HG02870 (cell line): ENCODE measurements around the gene SMIM31.

Experiments
- ATAC-seq: cut with Tn5 transposase; IDR thresholded peaks from one replicate; pipeline ENCODE4 v1.9.1; 2021; ENCODE audit warnings: mild to moderate bottlenecking, moderate library complexity; ENCODE audit not compliant: unreplicated experiment

The SMIM31 gene

DNA sequence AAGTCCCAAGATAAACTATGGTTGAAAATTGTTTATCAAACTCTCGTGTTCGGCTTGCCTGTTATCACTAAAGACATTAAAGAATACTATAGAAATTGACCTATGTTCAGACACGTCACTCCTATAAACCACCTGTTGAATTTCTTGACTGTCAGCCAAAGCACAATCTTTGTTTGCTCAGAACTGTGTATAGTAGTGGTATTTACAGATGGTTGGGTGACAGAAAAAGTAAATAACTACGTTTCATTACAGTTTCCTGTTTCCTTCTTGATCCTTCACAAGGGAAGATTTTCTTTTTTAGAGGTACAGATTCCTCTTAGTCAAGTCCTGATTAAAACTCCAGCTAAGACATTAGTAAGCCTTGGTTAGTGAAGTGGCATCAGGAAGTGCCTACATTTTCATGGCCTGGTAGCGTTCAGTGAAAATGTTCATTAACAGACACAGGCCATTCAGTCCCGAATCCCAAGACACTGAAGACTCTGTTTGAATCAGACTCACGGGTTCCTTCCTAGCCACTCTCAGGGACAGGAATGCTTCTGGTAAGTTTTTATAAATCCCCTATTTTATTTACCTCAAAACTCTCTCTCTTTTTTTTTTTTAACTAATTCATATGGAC, at the start of gene SMIM31:
Gene SMIM31, plus strand, starts transcription at position 259 of the 616 bp plus-strand sequence. CDS start 16,313 bp downstream, outside the sequence.
- no peak for ATAC-seq

- ATAC-seq: no peak
Measured at GRCh38 chr4:164706675-164707074, 47.3 kb upstream of the SMIM31 start.

DNA sequence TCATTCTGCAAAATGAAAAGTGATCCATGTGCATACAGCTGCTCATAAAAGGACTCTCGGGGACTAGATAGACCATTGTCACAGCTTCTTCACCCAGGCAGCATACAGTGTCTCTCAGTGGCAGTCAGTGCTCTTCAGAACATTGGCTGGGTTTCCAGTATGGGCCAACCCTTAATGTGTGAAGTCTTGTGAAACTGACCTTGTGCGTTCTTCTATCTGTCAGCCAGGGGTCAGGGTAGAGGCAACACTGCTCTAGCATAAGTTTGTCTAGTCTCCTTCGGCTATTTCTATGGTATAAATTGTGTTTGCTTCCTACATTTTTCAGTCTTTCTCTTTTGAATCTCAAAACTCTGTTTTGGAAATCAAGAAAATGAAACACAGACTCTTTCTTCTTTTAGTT, 37.0 kb upstream of the SMIM31 start:
- no peak for ATAC-seq

GRCh38 chr4:164718827-164719226, 35.1 kb upstream of the SMIM31 start:
- no peak for ATAC-seq

DNA sequence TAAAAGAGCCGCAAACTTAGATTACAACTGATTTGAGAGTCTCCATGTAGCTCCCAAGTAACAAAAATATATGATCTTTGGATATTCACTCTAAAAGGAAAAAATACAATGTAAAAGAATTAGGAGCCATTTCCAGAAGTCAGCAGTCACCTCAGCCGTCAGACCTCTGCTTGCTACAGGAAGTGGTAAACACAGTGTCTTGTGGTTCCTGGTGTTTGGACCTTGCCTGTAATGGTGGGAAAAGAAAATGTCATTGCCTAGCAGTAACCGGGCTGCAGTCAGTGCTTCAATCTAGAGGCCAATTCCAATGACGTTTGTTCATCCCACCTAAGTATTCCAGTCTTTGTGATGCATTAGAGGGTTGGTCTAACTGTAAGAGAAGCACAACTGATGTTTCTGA, 28.9 kb upstream of the SMIM31 start:
- no peak for ATAC-seq

- no peak for ATAC-seq
Measured at GRCh38 chr4:164730705-164731393, 23.1 kb upstream of the SMIM31 start.

- ATAC-seq: peak; percentile 87
Measured at GRCh38 chr4:164731827-164732474, 22.0 kb upstream of the SMIM31 start.

DNA sequence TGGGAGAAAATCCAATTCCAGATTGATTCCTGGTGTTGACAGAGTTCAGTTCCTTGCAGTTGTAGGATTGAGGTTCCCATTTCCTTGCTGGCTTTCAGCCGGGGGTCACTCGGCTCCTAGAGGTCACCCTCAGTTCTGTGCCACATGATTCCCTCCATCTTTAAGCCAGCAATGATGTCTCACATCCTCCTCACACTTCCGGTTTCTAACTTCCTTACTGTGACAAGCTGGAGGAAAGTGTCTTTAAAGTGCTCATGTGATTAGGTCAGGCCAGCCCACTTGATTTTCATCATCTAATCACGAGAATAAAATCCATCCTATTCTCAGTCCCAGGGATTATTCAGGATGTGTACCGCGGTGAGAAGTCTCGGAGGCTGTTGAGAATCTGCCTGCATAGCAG, 19.4 kb upstream of the SMIM31 start:
- ATAC-seq: no peak

DNA sequence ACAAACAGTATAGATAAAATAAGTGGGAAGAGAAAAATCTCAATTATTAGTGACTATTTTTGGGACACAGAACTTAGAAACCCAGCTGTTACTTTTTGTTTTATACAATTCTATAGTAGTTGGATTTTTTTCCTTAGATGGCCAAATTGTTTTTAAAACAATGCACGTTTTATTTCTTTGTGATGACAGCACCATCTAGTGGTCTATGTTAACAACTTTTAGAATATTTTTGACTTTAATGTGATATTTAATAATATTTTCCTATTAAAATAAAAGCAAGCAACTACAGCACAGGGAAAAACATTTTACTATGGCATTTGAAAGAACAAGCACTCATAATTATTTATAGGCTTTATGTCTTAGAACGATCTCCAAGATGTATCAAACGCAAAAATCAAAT, 5.6 kb upstream of the SMIM31 start:
- no peak for ATAC-seq

DNA sequence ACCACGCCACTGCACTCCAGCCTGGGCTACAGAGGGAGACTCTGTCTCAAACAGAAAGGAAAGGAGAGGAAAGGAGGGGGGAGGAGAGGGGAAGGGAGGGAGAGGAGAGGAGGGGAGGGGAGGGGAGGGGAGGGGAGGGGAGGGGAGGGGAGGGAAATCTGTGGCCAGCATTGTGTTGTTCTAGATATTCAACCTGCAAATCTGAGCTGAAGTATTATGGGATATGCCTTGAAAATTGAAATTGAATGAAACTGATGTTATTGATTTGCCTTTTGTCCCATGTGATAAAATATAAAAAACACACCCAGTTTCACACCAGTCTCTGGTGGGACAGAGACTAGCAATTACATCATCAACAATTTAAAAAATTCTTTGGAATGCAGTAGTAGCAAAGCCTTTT, 1.5 kb downstream of the SMIM31 start:
- ATAC-seq: no peak

DNA sequence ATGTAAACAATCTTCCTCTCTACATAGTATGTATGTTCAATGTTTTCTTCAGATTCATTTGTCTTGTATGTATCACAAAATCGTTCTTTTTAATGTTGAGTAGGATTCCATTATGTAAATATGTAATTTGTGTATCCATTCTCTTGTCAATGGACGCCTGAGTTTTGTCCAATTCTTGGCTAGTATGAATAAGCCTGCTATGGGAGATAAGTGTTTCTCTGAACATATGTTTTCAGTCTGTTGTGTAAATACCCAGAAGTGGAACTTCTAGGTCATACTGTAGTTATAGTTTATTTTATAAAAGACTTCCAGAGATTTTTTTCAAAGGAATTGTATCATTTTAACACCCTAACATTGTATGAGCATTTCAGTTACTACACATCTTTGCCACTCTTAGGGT, 2.8 kb downstream of the SMIM31 start:
- no peak for ATAC-seq

- ATAC-seq: no peak
Measured at GRCh38 chr4:164761241-164761640, 7.3 kb downstream of the SMIM31 start.

- ATAC-seq: no peak
Measured at GRCh38 chr4:164761746-164762275, 7.9 kb downstream of the SMIM31 start.

DNA sequence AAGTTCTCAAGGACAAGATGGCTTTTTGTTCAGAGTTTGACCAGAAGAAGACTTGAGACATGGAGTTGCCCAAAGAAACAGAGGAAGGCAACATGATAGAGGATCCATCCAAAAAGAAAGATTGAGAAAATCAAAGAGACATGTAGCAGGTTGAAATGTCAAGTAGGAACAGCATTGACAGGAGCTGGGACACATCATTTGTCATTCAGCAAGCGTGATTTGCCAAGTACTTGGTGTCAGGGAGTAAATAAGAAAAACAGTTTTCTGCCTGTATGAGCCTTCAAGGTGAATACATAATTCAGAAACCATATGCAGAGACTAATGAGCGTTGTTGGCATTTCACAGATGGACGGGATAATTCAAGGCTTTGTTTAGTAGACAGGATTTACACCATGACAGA, 11.2 kb downstream of the SMIM31 start:
- ATAC-seq: no peak

DNA sequence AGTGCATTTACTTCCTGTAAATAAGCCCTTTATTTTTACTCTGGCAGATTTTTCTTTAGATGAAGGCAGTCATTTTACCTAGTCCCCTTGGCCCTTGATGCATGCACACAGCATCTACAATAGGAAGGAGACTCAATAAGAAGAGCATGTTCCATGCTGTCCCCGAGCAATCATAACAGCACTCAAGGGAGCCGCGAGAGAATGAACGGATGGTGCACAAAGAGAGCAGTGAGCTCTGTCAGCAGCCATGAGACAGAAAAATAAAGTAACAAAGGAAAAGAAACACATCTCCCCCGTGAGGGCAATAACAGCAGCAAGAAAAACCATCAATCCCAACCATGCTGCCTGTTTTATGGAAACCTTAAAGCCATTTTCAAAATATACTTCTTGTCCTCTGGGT, 11.9 kb downstream of the SMIM31 start:
- no peak for ATAC-seq

DNA sequence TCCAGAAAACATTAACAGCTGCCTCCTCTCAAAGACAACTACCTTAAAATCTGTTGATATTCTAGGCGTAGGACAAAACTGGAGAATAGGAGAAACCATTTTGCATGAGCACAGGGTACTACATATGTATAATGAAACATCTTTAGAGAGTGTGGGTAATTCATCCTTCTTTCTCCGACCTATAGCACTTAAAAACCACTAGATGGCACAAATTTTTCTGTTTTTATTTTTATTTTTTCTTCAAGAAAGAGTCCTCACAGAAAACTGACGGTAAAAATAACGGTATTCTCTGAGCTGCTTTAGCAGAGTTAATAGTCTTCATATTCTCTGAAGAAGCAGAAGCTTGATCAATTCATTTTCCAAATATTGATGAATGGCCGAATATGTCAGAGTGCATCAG, 14.6 kb downstream of the SMIM31 start:
- peak; percentile 55 for ATAC-seq

GRCh38 chr4:164770010-164770724, 16.2 kb downstream of the SMIM31 start:
- no peak for ATAC-seq

- ATAC-seq: no peak
Measured at GRCh38 chr4:164771088-164771487, 17.2 kb downstream of the SMIM31 start.

DNA sequence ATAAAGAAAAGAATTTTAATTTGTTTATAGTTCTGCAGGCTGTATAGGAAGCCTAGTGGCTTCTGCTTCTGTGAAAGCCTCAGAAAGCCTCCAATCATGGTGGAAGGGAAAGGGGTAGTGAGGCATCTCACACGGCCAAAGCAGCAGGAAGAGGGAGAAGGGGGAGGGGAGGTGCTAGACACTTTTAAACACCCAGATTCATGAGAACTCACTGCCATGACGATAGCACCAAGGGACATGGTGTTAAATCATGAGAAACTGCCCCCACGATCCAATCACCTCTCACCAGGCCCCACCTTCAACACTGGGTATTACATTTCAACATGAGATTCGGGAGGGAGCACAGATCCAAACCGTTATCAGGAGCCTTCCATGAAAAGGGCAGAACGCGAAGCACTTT, 18.1 kb downstream of the SMIM31 start:
- no peak for ATAC-seq

DNA sequence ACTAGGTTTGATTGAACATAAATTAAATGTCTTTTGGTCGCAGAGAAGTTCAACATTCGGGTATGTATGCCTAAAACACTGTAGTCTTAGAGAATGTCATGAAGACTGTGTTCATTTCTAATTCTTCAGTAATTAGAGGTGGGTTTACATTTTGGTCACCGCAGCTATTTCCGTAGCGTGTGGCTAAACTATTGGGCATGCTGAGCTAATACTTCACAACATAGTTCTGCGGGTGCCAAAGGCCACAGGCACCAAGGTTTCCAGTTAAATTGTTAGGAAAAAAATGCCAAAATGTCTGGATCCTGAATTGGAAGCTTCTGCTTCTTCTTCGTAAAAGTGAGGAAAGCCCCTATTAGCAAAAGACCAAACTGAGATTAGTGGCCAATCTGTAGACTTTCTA, 25.1 kb downstream of the SMIM31 start:
- no peak for ATAC-seq

DNA sequence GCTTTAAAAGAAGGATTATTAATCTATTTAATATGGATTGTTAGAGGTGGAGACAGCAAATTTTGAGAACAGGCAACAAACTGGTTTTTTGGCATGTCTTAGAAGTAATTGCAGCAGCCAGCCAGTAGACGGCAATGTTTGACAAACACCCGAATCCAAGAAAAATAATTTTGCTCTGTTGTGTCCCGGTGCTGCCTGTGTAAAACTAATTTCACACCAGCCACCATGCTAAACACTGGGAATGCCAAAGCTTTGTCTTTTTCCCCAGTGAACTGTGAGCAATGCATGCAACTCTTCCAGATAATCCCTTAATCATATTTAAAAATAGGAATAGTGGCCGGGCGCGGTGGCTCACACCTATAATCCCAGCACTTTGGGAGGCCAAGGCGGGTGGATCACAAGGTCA, 25.9 kb downstream of the SMIM31 start:
- ATAC-seq: no peak
